ENCODE data around the gene ACTN1.

Gene ACTN1

DNA sequence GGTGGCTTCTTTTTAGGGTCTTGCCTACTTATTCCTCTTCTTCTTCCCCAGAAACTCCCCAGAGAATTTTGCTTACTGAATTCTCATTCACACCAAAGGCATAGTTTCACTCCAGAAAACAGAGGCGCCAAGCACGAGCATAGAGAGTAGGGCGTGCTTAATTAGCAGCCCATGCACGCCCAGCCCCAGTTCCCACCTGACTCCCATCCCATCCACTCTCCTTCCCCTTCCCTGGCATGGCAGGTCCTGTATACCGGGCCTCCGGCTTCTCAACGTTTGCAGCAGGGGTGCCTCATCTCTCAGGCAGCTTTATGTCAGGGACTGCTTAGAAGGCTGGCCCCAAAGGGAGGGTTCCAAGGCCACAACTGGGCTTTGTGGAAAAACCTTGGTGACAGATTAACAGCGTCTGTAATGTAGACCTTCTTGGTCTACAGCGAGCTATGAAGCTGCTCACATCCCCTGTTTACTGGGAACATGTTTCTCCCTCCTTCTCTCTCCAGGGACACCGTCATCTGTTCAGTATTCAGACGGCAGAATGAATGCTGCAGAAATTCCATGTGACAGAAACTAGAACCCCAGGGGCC lies 62.7 kb downstream of the ACTN1 start:
- no peak for DNase-seq (ENCODE audit: low spot score)

DNA sequence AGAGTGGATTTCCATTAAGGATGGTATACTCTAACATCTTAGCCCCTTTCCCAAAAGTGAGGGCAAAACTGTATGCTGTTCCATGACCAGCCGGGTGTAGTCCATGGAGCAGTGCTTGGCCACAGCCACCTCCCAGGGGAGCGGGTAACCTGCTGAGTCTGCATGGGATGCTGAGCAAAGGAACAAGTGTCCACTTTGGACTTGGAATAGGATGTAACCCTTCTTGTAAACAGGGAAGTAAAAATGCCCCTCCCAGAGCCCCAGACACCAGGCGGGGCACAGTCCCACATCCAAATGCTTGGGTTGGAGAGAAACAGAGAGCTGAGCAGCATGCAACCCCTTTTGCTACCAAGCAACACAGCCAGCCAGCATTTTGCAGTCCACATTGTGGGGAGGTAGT lies 65.6 kb downstream of the ACTN1 start:
- DNase-seq (ENCODE audit: low spot score): no peak

GRCh38 chr14:68911594-68912227 lies 67.4 kb downstream of the ACTN1 start:
- peak; percentile 61 for DNase-seq (ENCODE audit: low spot score)

DNA sequence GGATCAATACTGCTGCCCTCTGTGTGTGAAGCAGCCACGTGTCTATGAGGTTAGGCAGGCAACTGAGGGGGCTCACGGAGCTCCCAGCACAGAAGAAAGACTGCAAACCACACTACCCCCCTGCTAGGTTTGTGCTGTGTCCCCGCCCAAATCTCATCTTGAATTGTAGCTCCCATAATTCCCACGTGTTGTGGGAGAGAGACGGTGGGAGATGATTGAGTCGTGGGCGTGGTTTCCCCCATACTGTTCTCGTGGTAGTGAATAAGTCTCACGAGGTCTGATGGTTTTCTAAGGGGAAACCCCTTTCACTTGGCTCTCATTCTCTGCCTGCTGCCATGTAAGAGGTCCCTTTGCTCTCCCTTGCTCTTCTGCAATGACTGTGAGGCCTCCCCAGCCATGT lies 68.6 kb downstream of the ACTN1 start:
- DNase-seq (ENCODE audit: low spot score): no peak

- DNase-seq (ENCODE audit: low spot score): no peak
These were observed 70.3 kb downstream of the ACTN1 start for GRCh38 chr14:68908803-68909202.

DNA sequence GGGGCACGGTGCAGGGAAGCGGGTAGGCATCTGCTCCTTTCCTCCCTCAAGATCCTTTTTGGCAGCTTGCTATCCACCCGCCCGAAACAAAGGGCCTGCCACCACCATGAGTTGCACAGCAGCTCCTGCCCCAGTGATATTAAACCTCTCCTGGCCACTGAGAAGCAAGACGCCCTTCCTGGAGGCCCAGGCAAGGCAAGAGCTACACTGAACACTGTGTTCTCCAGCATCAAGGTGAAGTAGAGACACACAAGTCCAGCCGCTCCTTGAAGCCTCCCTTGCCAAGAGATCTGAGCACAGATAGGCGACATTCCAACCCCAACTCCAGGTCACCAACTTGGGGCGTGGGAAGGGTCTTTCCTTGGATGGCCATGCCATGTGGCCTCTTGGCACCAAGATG lies 70.9 kb downstream of the ACTN1 start:
- DNase-seq (ENCODE audit: low spot score): no peak

- no peak for DNase-seq (ENCODE audit: low spot score)
These were observed 72.7 kb downstream of the ACTN1 start for GRCh38 chr14:68906439-68906838.

DNA sequence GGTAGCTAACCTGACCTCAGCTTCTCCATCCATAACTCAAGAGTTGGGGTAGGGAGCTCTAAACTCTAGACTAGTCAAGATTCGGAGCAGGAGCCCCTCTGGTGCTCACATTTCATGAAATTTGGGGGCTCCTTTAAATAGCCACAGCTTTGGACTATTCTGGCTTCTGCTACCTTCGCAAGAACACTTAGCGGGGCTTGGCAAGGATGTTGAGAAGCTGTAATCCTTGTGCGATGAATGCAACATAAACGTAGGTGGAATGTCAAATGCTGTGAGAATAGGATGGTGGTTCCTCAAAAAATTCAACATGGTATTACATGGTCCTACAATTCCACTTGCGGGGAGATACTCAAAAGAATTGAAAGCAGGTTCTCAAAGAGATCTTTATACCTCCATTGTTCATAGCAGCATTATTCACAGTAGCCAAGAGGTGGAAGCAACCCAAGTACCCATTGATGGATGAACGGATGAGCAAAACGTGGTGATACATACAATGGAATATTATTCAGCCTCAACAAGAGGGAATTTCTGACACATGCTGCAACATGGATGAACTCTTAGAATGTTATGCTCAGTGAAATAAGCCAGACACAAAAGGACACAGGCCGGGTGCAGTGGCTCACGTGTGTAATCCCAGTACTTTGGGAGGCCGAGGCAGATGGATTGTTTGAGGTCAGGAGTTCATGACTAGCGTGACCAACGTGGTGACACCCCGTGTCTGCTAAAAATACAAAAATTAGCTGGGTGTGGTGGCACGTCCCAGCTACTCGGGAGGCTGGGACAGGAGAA lies 73.8 kb downstream of the ACTN1 start:
- no peak for DNase-seq (ENCODE audit: low spot score)

GRCh38 chr14:68902357-68902756 lies 76.7 kb downstream of the ACTN1 start:
- DNase-seq (ENCODE audit: low spot score): no peak

GRCh38 chr14:68899033-68899603 lies 80.0 kb downstream of the ACTN1 start:
- no peak for DNase-seq (ENCODE audit: low spot score)

DNA sequence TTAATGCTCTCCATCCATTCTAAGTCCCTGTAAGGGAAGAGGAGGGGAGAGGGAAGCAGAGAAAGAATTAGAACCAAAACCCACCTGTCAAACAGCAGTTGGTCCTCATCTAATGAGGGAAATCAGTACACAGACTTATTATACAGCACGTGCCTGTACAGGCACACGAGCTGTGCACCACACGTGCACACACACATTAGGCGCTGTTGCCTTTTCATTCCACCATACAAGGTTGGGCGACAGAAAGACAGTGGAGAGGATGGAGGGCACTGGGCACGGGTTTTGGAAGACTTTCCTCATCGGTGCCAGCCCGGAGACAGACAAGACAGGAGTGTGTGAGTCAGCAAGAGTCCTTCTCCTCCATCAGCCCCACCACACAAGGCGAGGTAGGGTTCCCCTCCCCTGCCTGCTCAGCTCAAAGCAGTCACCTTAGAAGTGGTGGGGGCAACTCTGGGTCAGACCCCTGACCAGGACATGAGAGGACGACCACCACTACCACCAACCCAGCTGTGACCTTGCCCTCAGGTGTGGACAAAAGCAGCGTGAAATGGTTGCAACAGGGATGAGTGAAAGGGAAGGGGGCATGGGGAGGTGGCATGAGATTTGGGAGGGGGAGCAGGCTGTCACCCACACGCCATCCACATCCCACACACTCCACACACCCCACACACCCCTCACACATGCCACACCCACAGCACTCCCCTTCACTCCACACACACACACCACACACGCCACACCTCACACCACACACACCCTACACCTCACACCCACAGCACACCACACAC lies 80.7 kb downstream of the ACTN1 start:
- no peak for DNase-seq (ENCODE audit: low spot score)

GRCh38 chr14:68897559-68898155 lies 81.4 kb downstream of the ACTN1 start:
- no peak for DNase-seq (ENCODE audit: low spot score)

- no peak for DNase-seq (ENCODE audit: low spot score)
These were observed 83.0 kb downstream of the ACTN1 start for GRCh38 chr14:68896132-68896531.

DNA sequence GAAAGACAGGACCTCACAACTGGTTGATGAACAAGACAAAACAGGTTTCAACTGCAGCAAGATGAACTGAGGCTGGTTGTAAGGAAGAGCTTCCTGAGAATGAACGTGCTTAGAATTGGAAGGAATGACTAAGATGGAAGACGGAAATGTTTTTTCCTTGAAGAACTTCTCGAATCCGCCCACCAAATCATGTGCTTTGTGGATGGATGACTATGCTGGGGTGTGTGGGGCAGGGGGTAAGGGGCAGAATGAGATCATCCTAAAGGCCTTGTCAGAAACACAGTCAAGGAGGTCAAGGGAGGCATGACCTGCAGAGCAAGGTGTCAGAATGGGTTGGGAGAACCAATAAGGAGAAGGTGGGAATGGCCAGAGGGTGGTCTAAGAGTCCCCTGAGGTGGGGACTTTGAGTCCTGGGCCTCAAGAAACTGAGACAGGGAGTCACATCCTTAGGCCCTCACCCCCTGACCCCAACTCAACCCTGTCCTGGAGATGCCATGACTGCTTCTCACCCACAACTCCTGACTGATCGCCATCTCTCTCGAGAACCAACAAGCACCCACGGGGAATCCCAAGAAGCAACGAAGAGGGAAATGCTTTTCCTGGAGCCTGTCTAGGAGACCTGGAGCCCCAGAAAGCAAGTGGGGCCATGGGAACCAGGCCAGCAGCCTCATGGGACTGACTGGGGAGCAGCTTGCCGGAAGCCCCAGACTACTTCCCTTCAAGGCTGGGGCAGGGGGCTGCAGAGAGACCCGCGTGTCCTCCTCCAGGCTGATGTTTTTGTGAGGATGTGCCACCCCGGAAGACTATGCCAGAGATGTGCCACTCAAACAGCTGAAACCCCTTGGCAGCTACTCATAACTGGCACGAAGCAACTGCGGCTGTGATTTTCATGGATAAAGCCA lies 84.0 kb downstream of the ACTN1 start:
- DNase-seq (ENCODE audit: low spot score): no peak

DNA sequence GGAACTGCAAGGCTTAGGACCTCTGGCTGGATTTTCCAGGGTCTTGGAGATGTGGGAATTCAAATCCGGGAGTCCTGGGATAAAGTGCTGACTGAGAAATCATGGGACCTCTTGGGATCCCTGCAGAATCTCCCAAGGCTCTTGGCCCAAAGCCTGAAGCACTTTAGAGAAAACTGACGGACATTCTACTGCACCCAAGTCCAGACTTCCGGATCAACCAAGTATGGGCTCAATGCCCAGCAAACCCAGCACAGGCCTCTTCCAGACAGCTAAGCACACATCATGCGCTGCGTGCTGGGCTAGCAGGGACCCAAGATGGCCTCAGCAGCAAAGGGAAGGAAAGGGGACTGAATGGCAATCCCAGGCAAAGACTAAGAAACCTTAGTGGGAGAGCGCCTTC lies 85.0 kb downstream of the ACTN1 start:
- no peak for DNase-seq (ENCODE audit: low spot score)

DNA sequence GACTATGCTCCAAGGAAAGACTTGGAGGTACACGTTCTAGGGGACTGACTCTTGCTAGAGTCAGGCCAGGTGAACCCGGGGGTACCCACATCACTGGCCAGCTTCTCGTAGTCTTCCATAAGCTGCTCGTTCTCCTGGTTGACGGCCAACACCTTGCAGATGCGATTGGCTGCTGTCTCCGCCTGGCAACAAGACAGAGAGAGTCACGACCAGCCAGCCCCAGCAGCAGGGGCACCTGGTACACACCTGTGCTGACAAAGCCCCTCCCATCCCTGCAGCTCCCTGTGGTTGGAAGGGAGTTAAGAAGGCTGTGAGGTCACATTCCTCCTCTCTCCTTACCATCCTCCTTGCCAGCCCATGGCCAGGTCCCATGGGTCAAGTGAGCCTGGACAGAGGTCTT lies 85.5 kb downstream of the ACTN1 start:
- DNase-seq (ENCODE audit: low spot score): no peak

DNA sequence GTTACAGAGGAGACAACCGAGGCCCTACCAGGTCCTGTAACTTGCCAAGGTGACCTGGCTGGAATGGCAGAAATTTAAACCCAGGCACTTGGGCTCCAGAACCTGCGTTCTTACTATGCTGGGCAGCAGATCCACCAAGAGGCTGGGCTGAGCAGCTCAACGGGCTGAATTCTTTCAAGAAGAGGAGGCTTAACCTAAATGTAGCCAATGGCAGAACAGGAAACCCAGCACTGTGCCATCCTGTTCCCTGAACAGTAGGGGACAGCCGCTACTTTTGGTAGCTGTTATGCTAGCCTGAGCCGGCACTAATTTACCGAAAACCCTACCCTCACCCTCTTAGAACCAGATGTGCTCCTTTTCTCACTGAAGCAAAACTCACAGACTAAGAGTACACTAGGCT lies 86.1 kb downstream of the ACTN1 start:
- DNase-seq (ENCODE audit: low spot score): no peak

- no peak for DNase-seq (ENCODE audit: low spot score)
These were observed 87.0 kb downstream of the ACTN1 start for GRCh38 chr14:68891851-68892660.

GRCh38 chr14:68890173-68890931 lies 88.8 kb downstream of the ACTN1 start:
- DNase-seq (ENCODE audit: low spot score): no peak
